22Rv1 (cell line): Measurements from ENCODE around the gene SPINK5.

Experiments
- CTCF ChIP-seq: fragments of 450-650 bp; IDR thresholded peaks from 2 replicates; pipeline ENCODE4 v1.5.1; 2017; ENCODE audit warnings: mild to moderate bottlenecking
- ZFX ChIP-seq: fragments of 450-650 bp; IDR thresholded peaks from 2 replicates; pipeline ENCODE4 v1.6.1; 2017; ENCODE audit warnings: antibody characterized with exemption, borderline replicate concordance

GRCh38 chr5:148029131-148029530 is 34.6 kb upstream of the SPINK5 start:
- TF ChIP-seq CTCF (no peak), ZFX (no peak)
